OCI-LY1 (cell line): ENCODE data around the gene UTP4.

Experiments used
- H2AFZ ChIP-seq: fragments of 200-600 bp; sonication (generic), shearing (Covaris generic); 2 replicates; pipeline ENCODE4 v1.6.0; 2014; ENCODE audit warnings: antibody characterized with exemption, mild to moderate bottlenecking, low read length
- H3F3A ChIP-seq: fragments of 200-600 bp; sonication (generic), shearing (Covaris generic); 2 replicates; pipeline ENCODE4 v1.6.0; 2014; ENCODE audit warnings: mild to moderate bottlenecking, antibody characterized with exemption, low read length, moderate library complexity; ENCODE audit not compliant: insufficient read depth
- H3K27ac ChIP-seq: fragments of 200-600 bp; sonication (generic); 2 replicates; pipeline ENCODE4 v1.5.1; 2014; ENCODE audit warnings: low read length, mixed run types, mild to moderate bottlenecking, low read depth; ENCODE audit not compliant: poor library complexity, severe bottlenecking
- H3K27me3 ChIP-seq: fragments of 200-600 bp; sonication (generic); 2 replicates; pipeline ENCODE4 v1.6.0; 2014; ENCODE audit warnings: antibody characterized with exemption, mild to moderate bottlenecking, low read length, moderate library complexity; ENCODE audit not compliant: insufficient read depth
- H3K36me3 ChIP-seq: fragments of 200-600 bp; sonication (generic); 2 replicates; pipeline ENCODE4 v1.6.1; 2014; ENCODE audit warnings: mild to moderate bottlenecking, antibody characterized with exemption, low read length, moderate library complexity, mixed read lengths; ENCODE audit not compliant: insufficient read depth
- H3K4me1 ChIP-seq: fragments of 200-600 bp; sonication (generic); 2 replicates; pipeline ENCODE4 v1.5.1; 2014; ENCODE audit warnings: mild to moderate bottlenecking, low read length, moderate library complexity; ENCODE audit not compliant: insufficient read depth, severe bottlenecking
- H3K4me2 ChIP-seq: fragments of 200-600 bp; sonication (generic), shearing (Covaris generic); 2 replicates; pipeline ENCODE4 v1.6.1; 2014; ENCODE audit warnings: low read length
- H3K4me3 ChIP-seq: fragments of 200-600 bp; sonication (generic); 2 replicates; pipeline ENCODE4 v1.5.1; 2014; ENCODE audit warnings: low read length, low read depth, mild to moderate bottlenecking, mixed read lengths; ENCODE audit not compliant: poor library complexity, severe bottlenecking
- H3K79me2 ChIP-seq: fragments of 200-600 bp; shearing (Covaris generic); 2 replicates; pipeline ENCODE4 v1.6.1; 2016; ENCODE audit warnings: mixed run types, low read length, mixed read lengths; ENCODE audit not compliant: insufficient read depth
- H3K9ac ChIP-seq: fragments of 200-600 bp; sonication (generic), shearing (Covaris generic); 2 replicates; pipeline ENCODE4 v1.6.1; 2014; ENCODE audit warnings: mild to moderate bottlenecking, low read length, mixed read lengths
- H3K9me2 ChIP-seq: fragments of 200-600 bp; sonication (generic), shearing (Covaris generic); 2 replicates; pipeline ENCODE4 v1.6.1; 2014; ENCODE audit warnings: low read depth, mild to moderate bottlenecking, low read length, mixed read lengths
- H3K9me3 ChIP-seq: fragments of 200-600 bp; shearing (Covaris generic); 2 replicates; pipeline ENCODE4 v1.6.1; 2014; ENCODE audit warnings: low read length, mixed read lengths
- H4K20me1 ChIP-seq: fragments of 200-600 bp; sonication (generic), shearing (Covaris generic); 2 replicates; pipeline ENCODE4 v1.6.0; 2016; ENCODE audit warnings: mild to moderate bottlenecking, low read length; ENCODE audit not compliant: insufficient read depth
- CTCF ChIP-seq: fragments of 200-600 bp; sonication (generic), shearing (Covaris generic); IDR thresholded peaks from 2 replicates; pipeline ENCODE4 v1.5.1; 2017; ENCODE audit warnings: mild to moderate bottlenecking, antibody characterized with exemption, low read length, moderate library complexity, mixed read lengths
- EZH2 ChIP-seq: fragments of 200-600 bp; sonication (generic), shearing (Covaris generic); IDR thresholded peaks from 2 replicates; pipeline ENCODE4 v1.8.0; 2017; ENCODE audit warnings: borderline replicate concordance, mixed run types, mild to moderate bottlenecking, antibody characterized with exemption, low read length, moderate library complexity, mixed read lengths

Gene UTP4

DNA sequence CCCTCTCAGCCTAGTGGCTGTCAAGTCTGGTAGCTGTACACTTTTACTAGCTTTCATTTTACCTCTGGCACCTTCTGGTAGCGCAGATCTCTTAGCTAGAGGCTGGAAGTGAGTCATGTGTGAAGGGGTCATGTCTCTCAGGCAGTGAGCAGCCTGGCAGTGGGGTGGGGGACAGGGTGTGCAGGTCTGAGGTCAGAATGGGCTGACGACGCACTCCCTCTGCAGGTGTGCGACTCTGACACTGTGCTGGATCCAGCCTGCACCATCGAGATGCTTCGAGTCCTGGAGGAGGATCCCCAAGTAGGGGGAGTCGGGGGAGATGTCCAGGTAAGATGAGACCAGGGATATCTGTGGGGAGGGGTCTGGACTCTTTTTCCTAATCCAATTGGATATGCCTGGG is 19.2 kb upstream of the UTP4 start:
- Histone ChIP-seq H2AFZ (no peak overlapping the region), H3K4me2 (no peak overlapping the region), H3K9me2 (no peaks in the 10 kb centered on the region), H3K4me3 (no peak overlapping the region), H3K36me3 (peaks cover 23% of the 10 kb centered on the region), H3F3A (no peaks in the 10 kb centered on the region), H3K9ac (no peak overlapping the region), H3K27ac (no peak overlapping the region), H3K79me2 (no peaks in the 10 kb centered on the region), H3K27me3 (no peaks in the 10 kb centered on the region), H3K9me3 (no peaks in the 10 kb centered on the region), H4K20me1 (no peaks in the 10 kb centered on the region), H3K4me1 (no peaks in the 10 kb centered on the region)
- no peak for TF ChIP-seq CTCF
- TF ChIP-seq EZH2, result no peak

GRCh38 chr16:69114346-69114975 is 18.0 kb upstream of the UTP4 start:
- no peaks in the 10 kb centered on the region for H4K20me1 ChIP-seq

GRCh38 chr16:69114976-69115355 is 17.5 kb upstream of the UTP4 start:
- Histone ChIP-seq H4K20me1 (no peaks in the 10 kb centered on the region), H3K9ac (no peak overlapping the region), H3K27me3 (no peaks in the 10 kb centered on the region), H3K27ac (no peak overlapping the region), H3K4me2 (no peak overlapping the region), H2AFZ (no peak overlapping the region), H3K9me2 (no peaks in the 10 kb centered on the region), H3K79me2 (no peaks in the 10 kb centered on the region), H3K36me3 (peaks cover 35% of the 10 kb centered on the region), H3K4me1 (no peaks in the 10 kb centered on the region), H3K4me3 (no peak overlapping the region), H3F3A (no peaks in the 10 kb centered on the region), H3K9me3 (no peaks in the 10 kb centered on the region)
- no peak for TF ChIP-seq CTCF
- TF ChIP-seq EZH2, result no peak

More at GRCh38 chr16:69114346-69114975, 18.0 kb upstream of the UTP4 start:
- Histone ChIP-seq H3F3A (no peaks in the 10 kb centered on the region), H3K27ac (no peak overlapping the region), H3K27me3 (no peaks in the 10 kb centered on the region), H2AFZ (no peak overlapping the region), H3K4me2 (no peak overlapping the region), H3K9me3 (no peaks in the 10 kb centered on the region), H3K9ac (no peak overlapping the region), H3K9me2 (no peaks in the 10 kb centered on the region), H3K79me2 (no peaks in the 10 kb centered on the region), H3K4me3 (no peak overlapping the region), H3K36me3 (peaks cover 34% of the 10 kb centered on the region), H3K4me1 (no peaks in the 10 kb centered on the region)
- no peak for TF ChIP-seq CTCF
- TF ChIP-seq EZH2, result no peak
